ENCODE measurements around the gene ACER1.
"Not testable (repeated sequence)": the region's sequence is repeated elsewhere in the genome, so short reads cannot be mapped to it uniquely, and the experiment has no call there.

ACER1 gene

DNA sequence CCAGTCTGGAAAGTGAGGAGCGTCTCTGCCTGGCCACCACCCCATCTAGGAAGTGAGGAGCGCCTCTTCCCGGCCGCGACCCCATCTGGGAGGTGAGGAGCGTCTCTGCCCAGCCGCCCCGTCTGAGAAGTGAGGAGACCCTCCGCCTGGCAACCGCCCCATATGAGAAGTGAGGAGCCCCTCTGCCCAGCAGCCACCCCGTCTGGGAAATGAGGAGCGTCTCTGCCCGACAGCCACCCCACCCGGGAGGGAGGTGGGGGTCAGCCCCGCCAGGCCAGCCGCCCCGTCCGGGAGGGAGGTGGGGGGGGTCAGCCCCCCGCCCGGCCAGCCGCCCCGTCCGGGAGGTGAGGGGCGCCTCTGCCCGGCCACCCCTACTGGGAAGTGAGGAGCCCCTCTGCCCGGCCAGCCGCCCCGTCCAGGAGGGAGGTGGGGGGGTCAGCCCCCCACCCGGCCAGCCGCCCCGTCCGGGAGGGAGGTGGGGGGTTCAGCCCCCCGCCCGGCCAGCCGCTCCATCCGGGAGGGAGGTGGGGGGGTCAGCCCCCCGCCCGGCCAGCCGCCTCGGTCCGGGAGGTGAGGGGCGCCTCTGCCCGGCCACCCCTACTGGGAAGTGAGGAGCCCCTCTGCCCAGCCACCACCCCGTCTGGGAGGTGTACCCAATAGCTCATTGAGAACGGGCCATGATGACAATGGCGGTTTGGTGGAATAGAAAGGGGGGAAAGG, 22.1 kb upstream of the ACER1 start:
- not testable (repeated sequence) for DNase-seq

DNA sequence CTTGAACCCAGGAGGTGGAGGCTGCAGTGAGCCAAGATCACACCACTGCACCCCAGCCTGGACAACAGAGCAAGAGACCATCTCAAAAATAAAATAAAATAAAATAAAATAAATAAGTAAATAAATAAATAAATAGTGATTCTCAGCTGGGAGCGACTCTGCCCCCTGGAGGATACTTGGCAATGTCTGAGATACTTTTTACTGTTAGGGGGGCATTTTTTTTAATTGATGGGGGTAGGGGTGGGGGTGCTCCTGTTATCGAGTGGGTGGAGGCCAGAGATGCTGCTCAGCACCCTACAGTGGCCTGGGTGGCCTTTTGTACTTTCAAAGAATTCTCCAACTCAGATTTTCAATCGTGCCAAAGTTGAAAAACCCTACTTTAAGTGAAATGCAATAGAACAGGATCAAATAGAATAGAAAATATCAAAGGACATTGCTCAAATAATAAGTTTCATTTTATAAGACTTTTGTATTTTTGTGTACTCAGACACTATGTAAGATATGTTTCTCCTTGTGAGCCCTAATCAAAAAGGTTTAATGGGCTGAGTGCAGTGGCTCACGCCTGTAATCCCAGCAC, 20.8 kb upstream of the ACER1 start:
- DNase-seq, result no peak

DNA sequence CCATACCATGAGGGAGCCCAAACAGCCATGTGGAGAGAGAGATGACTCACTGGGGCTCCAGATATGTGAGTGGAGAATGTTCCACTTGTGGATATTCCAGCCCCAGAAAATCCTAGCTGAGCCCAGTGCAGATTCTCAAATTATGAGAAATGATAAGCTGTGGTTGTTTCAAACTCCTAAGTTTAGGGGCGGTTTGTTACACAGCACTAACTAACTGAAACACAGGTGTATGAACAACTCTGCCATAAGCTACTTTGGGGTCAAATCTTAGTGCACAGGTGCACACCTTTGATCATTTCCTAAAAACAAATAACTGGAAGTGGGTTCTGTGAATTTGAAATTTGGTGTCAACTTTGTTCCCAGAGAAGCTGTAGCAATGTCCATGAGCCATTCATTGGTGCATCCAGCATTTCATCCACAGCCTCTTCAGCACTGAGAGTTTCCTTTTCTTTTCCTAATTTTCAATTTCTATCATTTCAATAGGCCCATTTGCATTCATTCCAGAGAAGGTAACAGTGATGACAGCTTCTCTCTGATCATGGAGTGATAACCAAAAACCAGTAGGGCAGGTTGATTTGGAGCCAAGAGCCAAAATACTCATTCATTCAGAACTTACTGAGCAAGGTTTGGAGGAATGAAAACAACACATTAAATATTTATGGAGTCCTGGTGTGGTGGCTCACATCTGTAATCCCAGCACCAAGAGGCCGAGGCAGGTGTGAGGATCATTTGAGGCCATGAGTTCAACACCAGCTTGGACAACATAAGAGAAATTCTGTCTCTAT, 19.2 kb upstream of the ACER1 start:
- no peak for DNase-seq

DNA sequence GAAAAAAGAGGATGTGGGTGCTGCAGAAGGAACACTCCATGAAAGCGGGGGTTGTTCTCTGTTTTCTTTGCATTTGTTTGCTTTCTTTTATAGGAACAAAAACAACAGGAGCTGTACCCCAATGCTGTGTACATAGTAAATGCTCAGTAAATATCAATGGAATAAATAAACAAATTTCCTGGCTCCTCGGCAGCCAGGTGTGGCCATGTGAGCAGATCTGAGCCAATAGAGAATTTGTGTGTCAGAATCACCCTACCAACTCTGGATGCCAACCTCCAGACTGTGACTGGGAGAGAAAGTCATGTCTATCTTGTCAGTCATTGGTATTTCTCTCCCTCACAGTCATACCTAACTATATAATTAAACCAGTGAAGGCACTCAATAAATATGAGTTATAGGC, 17.3 kb upstream of the ACER1 start:
- no peak for DNase-seq

DNA sequence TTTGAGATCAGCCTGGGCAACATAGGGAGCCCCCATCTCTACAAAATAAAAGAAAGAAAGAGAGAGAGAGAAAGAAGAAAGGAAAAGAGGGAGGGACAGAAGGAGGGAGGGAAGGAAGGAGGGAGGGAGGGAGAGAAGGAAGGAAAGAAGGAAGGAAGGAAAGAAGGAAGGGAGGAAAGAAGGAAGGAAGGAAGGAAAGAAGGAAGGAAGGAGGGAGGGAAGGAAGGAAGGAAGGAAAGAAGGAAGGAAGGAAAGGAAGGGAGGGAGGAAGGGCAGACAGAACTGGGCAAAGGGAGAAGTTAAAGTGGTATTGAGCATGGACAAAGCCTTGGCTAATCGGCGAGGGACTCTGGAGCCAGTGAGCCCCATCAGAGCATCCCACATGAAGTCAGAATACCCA, 15.9 kb upstream of the ACER1 start:
- not testable (repeated sequence) for DNase-seq

DNA sequence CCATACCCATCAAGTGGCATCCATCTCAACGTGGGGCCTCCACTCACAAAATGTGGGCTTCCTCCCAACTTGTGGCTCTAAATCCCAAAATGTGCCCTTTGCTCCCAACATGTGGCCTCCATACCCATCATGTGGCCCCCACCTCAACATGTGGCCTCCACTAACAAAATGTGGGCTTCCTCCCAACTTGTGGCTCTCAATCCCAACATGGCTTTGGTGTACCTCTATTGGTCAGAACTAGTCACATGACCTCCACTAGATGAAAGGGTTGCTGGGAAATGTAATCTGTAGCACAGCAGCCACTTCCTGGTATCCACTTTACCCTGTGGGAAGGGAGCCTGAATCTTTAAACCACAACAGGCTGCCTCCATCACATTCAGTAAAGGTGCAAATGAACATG, 10.1 kb upstream of the ACER1 start:
- DNase-seq, result no peak

DNA sequence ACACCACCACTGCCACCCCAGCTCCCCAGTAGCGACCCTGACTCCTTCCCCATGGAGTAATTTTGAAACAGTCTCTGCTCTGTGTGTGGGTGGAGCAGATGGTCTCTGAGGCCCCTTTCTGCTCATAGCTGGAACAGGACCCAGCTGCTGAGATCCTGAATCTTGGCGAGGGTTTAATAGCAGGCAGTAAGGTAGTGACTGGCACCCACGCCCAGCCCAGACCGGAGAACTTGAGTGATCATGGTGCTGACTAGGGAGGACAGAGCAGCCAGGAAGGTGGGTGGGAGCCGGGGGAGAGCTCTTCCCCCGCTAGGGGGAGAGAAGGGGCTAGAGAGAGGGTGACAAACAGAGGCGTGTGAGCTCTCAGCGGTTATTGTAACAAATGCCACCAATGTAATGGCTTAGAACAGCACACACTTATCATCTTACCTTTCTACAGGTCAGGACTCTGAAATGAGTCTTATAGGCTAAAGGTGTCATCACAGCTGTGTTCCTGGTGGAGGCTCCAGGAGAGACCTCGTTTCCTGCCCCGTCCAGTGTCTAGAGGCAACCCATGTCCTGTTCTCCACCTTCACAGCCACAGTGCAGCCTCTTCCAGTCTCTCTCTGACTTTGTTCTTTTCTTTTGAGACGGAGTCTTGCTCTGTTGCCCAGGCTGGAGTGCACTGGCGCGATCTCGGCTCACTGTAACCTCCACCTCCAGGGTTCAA, 7.2 kb upstream of the ACER1 start:
- DNase-seq, result no peak

DNA sequence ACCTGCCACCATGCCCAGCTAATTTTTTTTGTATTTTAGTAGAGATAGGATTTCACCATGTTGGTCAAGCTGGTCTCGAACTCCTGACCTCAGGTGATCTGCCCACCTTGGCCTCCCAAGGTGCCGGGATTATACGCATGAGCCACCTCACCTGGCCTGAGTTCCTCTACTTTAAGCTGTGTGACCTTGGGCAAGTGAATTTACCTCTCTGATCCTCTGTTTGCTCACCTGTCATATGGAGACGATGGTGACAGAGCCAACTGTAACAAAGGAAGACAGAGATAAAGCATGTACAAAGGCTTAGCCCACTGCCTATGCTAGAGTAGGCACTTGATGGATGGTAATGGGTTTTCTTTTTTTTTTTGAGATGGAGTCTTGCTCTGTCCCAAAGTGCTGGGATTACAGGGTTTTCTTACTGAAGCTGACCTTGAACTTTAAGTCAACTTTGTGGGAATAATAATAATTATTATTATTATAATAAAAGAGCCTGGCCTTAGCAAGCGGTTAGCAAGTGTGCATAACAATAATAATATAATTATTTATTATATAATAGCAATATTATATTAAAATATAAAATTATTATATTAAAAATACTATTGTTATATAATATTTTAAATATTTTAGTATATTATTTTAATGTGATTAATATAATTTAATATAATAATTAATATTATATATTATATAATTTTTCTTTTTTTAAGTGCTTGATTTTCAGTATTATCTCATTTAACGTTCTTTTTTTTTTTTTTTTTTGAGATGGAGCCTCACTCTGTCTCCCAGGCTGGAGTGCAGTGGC, 1.3 kb upstream of the ACER1 start:
- no peak for DNase-seq

DNA sequence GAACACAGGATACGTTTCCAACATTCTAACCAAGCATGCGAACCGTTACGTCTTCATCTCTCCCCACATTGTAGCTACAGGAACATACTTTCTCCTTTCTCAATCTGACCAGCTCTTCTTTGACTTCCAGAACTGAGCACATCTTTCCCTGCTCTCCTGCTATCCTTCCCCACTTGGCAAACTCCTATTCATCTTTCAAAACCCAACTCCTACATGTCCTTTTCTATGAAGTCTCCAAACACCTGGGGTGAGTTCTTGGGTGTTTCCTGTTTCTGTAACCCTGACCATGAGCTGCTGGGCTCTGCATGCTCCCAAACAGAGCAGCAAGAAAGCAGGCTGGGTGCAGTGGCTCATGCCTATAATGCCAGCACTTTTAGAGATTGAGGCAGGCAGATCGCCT, 6.6 kb downstream of the ACER1 start:
- DNase-seq, result no peak

DNA sequence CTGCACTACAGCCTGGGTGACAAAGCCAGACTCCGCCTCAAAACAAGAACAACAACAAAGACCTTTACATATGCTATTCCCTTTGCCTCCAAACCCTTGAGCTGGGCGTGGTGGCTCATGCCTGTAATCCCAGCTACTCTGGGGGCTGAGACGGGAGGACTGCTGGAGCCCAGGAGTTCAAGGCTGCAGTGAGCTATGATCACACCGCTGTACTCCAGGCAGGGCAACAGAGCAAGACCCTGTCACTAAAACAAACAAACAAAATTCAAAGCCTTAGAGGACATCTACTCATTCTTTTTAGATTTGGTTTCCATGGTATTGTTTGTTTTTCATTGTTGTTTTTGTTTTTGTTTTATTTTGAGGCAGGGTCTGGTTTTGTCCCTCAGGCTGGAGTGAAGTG, 7.8 kb downstream of the ACER1 start:
- no peak for DNase-seq

DNA sequence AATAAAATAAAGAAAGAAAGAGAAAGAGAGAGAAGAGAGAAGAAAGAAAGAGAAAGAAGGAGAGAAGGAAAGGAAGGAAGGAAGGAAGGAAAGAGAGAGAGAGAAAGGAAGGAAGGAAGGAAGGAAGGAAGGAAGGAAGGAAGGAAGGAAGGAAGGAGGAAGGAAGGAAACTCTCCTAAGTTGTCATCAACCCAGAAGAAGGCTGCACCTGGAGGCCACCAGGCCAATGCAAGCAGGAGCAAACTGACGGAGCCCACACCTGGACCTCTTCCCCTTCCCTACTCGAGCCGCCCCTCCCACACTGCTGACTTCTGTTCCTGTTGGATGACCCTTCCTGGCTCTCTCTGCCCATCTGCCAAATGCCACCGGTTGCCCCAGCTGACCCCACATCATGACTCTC, 8.7 kb downstream of the ACER1 start:
- DNase-seq, result no peak

DNA sequence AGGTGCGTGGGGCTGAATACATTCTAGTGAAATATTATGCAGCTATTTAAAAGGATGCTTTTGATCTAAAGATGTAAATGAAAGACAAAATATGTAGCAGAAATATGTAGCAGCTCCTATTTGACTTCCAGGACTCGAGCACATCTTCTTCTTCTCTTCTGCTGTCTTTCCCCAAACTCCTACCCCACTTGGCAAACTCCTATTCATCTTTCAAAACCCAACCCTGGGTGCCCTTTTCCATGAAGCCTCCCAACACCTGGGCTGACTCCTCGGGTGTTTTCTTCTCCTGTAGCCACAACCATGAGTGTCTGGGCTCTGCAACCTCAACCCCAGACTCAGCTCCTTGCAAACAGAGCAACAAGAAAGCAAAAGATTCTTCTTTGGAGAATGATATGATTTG, 11.1 kb downstream of the ACER1 start:
- DNase-seq, result no peak

DNA sequence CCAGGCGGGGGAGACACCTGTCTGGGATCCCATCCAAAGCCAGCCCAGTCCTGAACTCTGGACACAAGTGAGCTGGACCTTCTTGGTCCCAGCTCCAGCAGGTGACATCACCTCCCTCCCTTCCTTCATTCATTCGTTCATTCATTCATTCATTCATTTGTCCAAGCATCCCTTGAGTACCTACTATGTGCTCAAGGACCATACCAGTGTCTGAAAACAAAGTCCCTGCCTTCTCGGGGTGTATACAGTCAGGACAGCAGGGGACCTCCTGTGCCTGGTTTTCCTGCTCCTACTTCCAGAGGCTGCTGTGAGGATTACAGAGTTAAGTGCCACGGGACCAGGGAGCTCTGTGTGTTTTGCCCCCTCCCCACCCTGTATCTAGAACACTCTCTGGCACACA, 14.0 kb downstream of the ACER1 start:
- no peak for DNase-seq

DNA sequence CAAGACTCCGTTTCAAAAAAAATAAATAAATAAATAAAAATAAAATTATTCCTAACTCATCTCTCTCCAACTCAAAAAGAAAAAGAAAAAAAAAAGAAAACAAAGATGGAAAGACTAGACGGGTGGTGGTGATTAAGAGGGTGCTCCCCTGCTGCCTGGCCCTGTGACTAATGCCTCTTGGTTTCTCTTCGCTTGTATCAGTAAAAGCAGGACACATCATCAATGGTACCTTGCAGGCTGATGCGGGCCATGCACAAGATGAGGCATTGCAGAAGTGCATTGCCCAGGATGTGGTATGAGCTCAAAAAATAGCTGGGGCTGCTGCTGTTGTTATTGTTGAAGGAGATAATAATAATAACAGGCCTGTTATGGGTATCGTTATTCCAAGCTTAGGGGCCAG, 14.6 kb downstream of the ACER1 start:
- DNase-seq, result no peak

DNA sequence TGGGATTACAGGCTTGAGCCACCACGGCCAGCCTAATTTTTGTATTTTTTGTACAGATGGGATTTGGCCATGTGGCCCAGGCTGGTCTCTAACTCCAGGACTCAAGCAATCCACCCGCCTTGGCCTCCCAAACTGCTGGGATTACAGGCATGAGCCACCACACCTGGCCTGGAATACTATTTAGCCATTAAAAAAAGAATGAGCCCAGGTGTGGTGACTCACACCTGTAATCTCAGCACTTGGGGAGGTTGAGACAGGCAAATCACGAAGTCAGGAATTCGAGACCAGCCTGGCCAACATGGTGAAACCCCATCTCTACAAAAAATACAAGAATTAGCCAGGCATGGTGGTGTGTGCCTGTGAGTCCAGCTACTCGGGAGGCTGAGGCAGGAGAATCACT, 17.8 kb downstream of the ACER1 start:
- not testable (repeated sequence) for DNase-seq

DNA sequence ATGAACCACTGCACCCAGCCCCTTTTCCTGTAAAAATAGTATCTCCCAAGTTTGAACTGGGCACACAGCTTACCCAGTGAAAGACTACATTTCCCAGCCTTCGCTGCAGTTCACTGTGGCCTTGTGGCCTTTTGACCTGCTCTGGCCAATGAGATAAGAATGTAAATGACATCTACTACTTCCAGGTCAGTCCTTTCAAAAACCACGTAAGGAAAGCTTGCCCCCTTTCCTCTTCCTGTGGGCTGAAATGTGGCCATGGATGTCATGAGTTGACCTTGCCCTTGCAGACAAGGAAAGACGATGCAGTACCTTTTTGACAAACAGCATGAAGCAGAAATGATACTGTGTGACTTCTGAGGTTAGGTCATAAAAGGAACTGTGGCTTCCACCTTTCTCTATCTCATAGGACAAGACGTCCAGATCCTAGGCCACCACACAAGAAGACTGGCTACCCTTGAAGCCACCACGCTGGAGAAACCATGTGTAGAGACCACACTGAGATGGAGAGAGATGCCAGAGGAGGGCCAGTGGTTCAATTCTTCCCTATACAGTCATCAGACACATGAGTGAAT, 19.9 kb downstream of the ACER1 start:
- no peak for DNase-seq

DNA sequence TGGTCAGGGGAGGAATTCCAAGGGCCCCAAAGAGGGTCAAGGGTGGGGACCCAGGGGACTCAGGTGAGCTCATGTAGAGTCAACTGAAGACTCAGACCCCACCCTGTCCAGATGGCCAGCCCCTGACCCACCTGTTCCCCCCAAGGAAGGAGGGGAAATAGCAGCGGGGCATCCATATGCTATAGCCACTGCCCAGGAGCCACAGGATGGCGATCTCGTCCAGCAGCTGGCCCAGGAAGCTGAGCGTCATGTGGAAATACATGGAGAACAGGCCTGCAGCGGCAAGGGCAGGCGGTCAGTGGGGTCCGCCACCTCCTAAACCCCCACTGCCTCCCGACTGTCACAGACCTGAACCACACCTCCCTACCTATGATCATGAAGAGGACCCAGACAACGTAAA, 21.4 kb downstream of the ACER1 start:
- DNase-seq, result no peak

DNA sequence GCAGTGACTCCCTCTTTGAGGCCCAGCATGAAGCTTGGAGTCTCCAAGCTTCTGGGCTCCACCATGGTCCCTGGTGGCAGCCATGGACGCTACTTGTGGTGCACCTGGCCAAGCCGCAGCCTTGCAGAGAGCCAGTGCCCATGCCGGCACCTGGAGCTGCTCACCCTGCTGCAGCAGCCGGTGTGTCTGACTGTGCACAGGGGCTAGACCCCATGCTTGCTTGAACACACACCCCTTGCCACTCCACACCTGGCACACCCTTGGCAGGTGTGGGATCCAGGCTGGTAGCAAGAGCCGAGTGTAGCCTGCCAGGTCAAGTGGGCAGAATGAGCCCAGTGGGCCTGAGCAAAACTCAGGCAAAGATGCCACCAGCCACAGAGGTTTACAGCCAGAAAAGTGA, 35.0 kb downstream of the ACER1 start:
- no peak for DNase-seq

DNA sequence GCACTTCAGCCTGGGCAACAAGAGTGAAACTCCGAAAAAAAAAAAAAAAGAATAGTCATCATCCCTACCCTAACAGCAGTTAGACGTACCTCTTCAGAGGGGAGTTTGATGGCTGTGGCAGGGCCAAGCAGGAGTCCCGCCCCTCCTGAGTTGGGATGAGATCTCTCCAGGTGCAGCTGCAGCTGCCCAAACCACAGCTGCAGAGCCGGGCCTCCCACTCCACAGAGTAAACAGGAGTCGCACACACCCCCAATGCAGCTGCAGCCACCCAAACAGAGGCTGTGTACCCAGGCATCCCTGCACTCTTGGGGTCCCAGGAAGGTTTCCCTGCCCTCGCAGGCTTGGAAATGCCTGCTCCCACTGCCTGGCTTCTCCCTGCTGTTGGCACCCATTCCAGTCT, 36.2 kb downstream of the ACER1 start:
- DNase-seq, result no peak

DNA sequence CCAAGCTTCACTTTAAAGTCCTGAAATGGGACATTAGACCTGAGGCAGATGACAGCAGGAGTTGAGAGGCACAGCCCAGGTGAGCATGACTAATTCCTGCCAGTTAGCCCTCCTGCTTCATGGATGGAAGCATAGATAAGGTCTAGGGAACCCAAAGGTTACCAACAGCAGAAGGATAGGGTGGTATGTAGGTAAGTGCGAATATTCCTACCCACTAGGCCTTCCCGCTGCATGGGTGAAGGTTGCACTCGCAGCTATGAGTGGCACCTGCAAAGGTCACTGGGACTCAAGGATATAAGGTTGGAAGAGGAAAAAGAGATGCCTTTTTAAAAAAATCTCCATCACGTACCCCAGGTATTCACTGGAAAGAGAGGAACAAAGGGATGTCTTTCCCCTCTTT, 41.4 kb downstream of the ACER1 start:
- DNase-seq, result peak; percentile 32

DNA sequence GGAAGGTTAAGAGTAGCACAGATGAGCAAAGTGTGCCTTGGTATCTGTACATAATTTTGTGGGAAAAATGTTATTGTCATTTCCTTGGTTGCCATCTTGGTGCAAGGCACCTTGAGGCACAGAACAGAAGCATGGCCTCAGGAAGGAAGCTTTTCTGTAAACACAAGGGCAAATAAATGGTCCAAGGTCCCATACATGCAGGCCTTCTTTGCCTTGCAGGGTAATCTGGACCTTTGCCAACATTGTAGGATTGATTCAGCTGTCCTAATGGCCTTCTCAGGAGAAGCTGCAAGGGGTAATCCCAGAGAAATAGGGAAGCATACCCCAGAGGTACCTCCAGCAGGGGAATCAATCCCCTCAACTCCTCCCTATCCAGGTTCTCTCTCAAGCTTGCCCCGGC, 44.7 kb downstream of the ACER1 start:
- DNase-seq, result no peak

DNA sequence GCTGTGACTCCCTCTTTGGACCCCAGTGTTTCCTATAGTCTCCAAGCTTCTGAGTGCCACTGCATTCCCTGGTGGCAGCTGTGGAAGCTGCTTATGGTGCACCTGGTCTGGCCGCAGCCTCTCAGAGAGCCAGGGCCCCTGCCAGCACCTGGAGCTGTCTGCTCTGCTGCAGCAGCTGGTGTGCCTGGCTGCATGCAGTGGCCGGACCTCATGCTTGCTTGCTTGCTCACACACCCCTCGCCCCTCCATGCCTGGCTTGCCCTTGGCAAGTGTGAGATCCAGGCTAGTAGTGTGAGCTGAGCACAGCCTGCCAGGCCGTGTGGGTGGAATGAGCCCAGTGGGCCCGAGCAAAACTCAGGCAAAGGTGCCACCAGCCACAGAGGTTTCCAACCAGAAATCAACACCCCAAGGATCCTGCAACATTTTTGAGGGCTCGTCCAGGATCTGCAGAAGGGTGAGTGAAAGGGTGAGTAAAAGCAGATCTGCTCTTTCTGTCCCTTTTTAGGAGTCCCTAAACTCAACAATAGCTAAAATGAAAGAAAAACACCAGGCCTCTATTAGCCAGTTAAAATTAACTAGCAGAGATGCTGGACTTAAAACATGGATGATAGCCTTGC, 46.0 kb downstream of the ACER1 start:
- DNase-seq, result no peak
